H9 (cell line): ENCODE data around the gene CERS1. TPM values are rescaled to one million over a fixed set of nuclear protein-coding genes. Genes with fewer than 3 reads are reported as not detected.
A peak's percentile ranks its signal among the peaks of the same experiment; 100 is the strongest.

ENCODE experiments used
- DNase-seq: peaks from one replicate; pipeline ENCODE4 v3.0.0-alpha.2; 2017
- H2AFZ ChIP-seq: one replicate; pipeline ENCODE4 v1.6.1; 2013; ENCODE audit warnings: mild to moderate bottlenecking, low read length, control low read depth, moderate library complexity
- H2AK5ac ChIP-seq: 2 replicates; pipeline ENCODE4 v1.6.1; 2013; ENCODE audit warnings: low read length, control low read depth, mixed read lengths; ENCODE audit not compliant: insufficient read length
- H2BK120ac ChIP-seq: one replicate; pipeline ENCODE4 v1.6.1; 2013; ENCODE audit warnings: low read depth, mild to moderate bottlenecking, low read length, control low read depth, inconsistent platforms; ENCODE audit not compliant: poor library complexity, severe bottlenecking
- H2BK12ac ChIP-seq: 2 replicates; pipeline ENCODE4 v1.6.1; 2013; ENCODE audit warnings: low read length, control low read depth, mixed read lengths, low read depth; ENCODE audit not compliant: insufficient read length
- H2BK15ac ChIP-seq: 2 replicates; pipeline ENCODE4 v1.6.1; 2013; ENCODE audit warnings: low read depth, low read length, control low read depth
- H2BK20ac ChIP-seq: one replicate; pipeline ENCODE4 v1.6.1; 2013; ENCODE audit warnings: low read depth, mild to moderate bottlenecking, low read length, control low read depth, inconsistent platforms; ENCODE audit not compliant: poor library complexity, severe bottlenecking
- H2BK5ac ChIP-seq: 2 replicates; pipeline ENCODE4 v1.6.1; 2013; ENCODE audit warnings: low read length, control low read depth, mixed read lengths; ENCODE audit not compliant: insufficient read length
- H3K14ac ChIP-seq: 2 replicates; pipeline ENCODE4 v1.6.1; 2013; ENCODE audit warnings: low read length, control low read depth; ENCODE audit not compliant: insufficient read depth
- H3K18ac ChIP-seq: 2 replicates; pipeline ENCODE4 v1.6.1; 2013; ENCODE audit warnings: low read depth, mild to moderate bottlenecking, mixed read lengths, low read length, control low read depth; ENCODE audit not compliant: insufficient read length
- H3K23ac ChIP-seq: 2 replicates; pipeline ENCODE4 v1.6.1; 2013; ENCODE audit warnings: low read length, control low read depth, mixed read lengths, low read depth; ENCODE audit not compliant: insufficient read length
- H3K23me2 ChIP-seq: 2 replicates; pipeline ENCODE4 v1.6.1; 2013; ENCODE audit warnings: low read depth, mild to moderate bottlenecking, mixed read lengths, low read length, control low read depth; ENCODE audit not compliant: insufficient read length, poor library complexity, severe bottlenecking
- H3K27ac ChIP-seq: 2 replicates; pipeline ENCODE4 v1.5.1; 2013; ENCODE audit warnings: low read length, control low read depth, mixed read lengths, low read depth; ENCODE audit not compliant: insufficient read length
- H3K27me3 ChIP-seq: 2 replicates; pipeline ENCODE4 v1.6.1; 2013; ENCODE audit warnings: low read length, control low read depth, inconsistent platforms; ENCODE audit not compliant: insufficient read depth
- H3K4ac ChIP-seq: 2 replicates; pipeline ENCODE4 v1.6.1; 2013; ENCODE audit warnings: low read depth, mild to moderate bottlenecking, control low read depth, inconsistent platforms, low read length, moderate library complexity
- H3K4me1 ChIP-seq: 2 replicates; pipeline ENCODE4 v1.6.1; 2013; ENCODE audit warnings: low read length, control low read depth, inconsistent platforms; ENCODE audit not compliant: insufficient read depth
- H3K4me2 ChIP-seq: 2 replicates; pipeline ENCODE4 v1.6.1; 2013; ENCODE audit warnings: low read length, control low read depth, mixed read lengths; ENCODE audit not compliant: insufficient read length, insufficient read depth
- H3K56ac ChIP-seq: 2 replicates; pipeline ENCODE4 v1.6.1; 2013; ENCODE audit warnings: low read depth, mild to moderate bottlenecking, mixed read lengths, low read length, control low read depth; ENCODE audit not compliant: insufficient read length
- H3K79me1 ChIP-seq: 2 replicates; pipeline ENCODE4 v1.6.1; 2013; ENCODE audit warnings: low read depth, mild to moderate bottlenecking, moderate library complexity, low read length, control low read depth, inconsistent platforms; ENCODE audit not compliant: insufficient read depth, poor library complexity, severe bottlenecking
- H3K79me2 ChIP-seq: 2 replicates; pipeline ENCODE4 v1.6.1; 2013; ENCODE audit warnings: low read length, control low read depth, inconsistent platforms; ENCODE audit not compliant: insufficient read depth
- H3K9ac ChIP-seq: 2 replicates; pipeline ENCODE4 v1.6.1; 2013; ENCODE audit warnings: low read length, control low read depth, mixed read lengths; ENCODE audit not compliant: insufficient read length; ENCODE audit errors: extremely low read depth
- H3K9me3 ChIP-seq: one replicate; pipeline ENCODE4 v1.6.1; 2013; ENCODE audit warnings: low read depth, low read length, inconsistent platforms; ENCODE audit not compliant: control insufficient read depth
- H3T11ph ChIP-seq: one replicate; pipeline ENCODE4 v1.6.1; 2013; ENCODE audit warnings: mild to moderate bottlenecking, low read length, control low read depth, inconsistent platforms
- H4K20me1 ChIP-seq: one replicate; pipeline ENCODE4 v1.6.1; 2013; ENCODE audit not compliant: control insufficient read depth, insufficient read length, insufficient read depth
- H4K5ac ChIP-seq: 2 replicates; pipeline ENCODE4 v1.6.1; 2013; ENCODE audit warnings: low read depth, mild to moderate bottlenecking, mixed read lengths, low read length, control low read depth; ENCODE audit not compliant: insufficient read length
- H4K8ac ChIP-seq: replicated peaks from 2 replicates; pipeline ENCODE4 v1.6.1; 2013; ENCODE audit warnings: low read length, control low read depth, mixed read lengths, low read depth; ENCODE audit not compliant: insufficient read length
- H4K91ac ChIP-seq: 2 replicates; pipeline ENCODE4 v1.6.1; 2013; ENCODE audit warnings: low read depth, mild to moderate bottlenecking, moderate library complexity, mixed read lengths, low read length, control low read depth; ENCODE audit not compliant: insufficient read length
- H3K27ac Mint-ChIP-seq, 3 experiments: 2 replicates in 2 of 3; 3 replicates in 1 of 3; pipeline ENCODE4 v1.8.0; 2020 to 2021; ENCODE audit warnings: mixed read lengths in 3 of 3, mild to moderate bottlenecking in 1 of 3, moderate library complexity in 1 of 3
- H3K27me3 Mint-ChIP-seq: 2 replicates; pipeline ENCODE4 v1.8.0; 2021; ENCODE audit warnings: low read depth, mild to moderate bottlenecking, moderate library complexity, mixed read lengths
- H3K36me3 Mint-ChIP-seq, 3 experiments: 2 replicates in 2 of 3; 3 replicates in 1 of 3; pipeline ENCODE4 v1.8.0; 2020 to 2021; ENCODE audit warnings: low read depth in 3 of 3, mixed read lengths in 3 of 3; ENCODE audit not compliant: insufficient read depth in 1 of 3
- H3K4me1 Mint-ChIP-seq, 2 experiments: 2 replicates each; pipeline ENCODE4 v1.8.0; 2020; ENCODE audit warnings: mixed read lengths in 2 of 2
- H3K4me3 Mint-ChIP-seq, 2 experiments: 2 replicates in 1 of 2; 3 replicates in 1 of 2; pipeline ENCODE4 v1.8.0; 2020 to 2021; ENCODE audit warnings: mild to moderate bottlenecking in 2 of 2, mixed read lengths in 2 of 2, moderate library complexity in 1 of 2
- H3K9me3 Mint-ChIP-seq, 2 experiments: 2 replicates in 1 of 2; 3 replicates in 1 of 2; pipeline ENCODE4 v1.8.0; 2020; ENCODE audit warnings: mild to moderate bottlenecking in 2 of 2, mixed read lengths in 2 of 2, moderate library complexity in 1 of 2
- WGBS: extraction: QIAGEN DNeasy Blood & Tissue Kit; methylation state at CpG from one replicate; pipeline ENCODE4 v1.1.7; 2013; ENCODE audit warnings: missing lambda C conversion rate, low lambda C conversion rate, mixed read lengths; ENCODE audit not compliant: insufficient read length; ENCODE audit errors: extremely low coverage; 5-methylcytosine and 5-hydroxymethylcytosine counted together
- total RNA-seq: library from RNA; stranded (reverse); gene quantifications from 2 replicates; pipeline ENCODE4 v1.2.1, GENCODE V29; 2021
- TF ChIP-seq, protein P1 (sequence below): fragments of 200-600 bp; sonication (generic); conservative IDR thresholded peaks from 3 replicates; pipeline ENCODE4 v1.8.0; 2021; ENCODE audit warnings: antibody characterized with exemption, mild to moderate bottlenecking

The CERS1 gene
- total RNA-seq, 1 experiment from 2014 or later: 19.3 TPM

DNA sequence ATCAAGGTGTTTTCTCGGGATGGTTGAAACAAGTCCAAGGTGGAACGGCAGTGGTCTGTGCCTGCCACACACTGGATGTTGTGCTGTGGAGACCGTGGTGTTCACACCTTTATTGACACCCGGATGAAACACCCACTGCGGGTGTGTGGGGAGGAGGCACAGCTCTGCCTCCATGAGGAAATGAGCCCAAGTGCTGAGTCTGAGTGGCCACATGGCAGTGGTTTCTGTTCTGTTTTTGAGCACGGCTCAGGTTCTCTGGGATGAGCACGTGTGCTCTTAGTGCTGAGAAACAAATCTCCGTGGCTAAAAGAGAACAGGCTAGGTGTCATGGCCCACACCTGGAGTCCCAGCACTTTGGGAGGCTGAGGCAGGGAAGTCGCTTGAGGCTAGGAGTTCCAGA is 34.7 kb downstream of the CERS1 start:
- Mint-ChIP-seq H3K27me3 (no peaks in the 10 kb centered on the region), H3K4me3 (no peak overlapping the region), H3K27ac (peak overlapping the region in 1 of 3 experiments; percentile 74; a peak in 1 of 7 replicates), H3K36me3 (peaks cover 35 to 83% (median 83%) of the 10 kb centered on the region in 3 experiments), H3K4me1 (peaks cover 0 to 2% of the 10 kb centered on the region in 2 experiments; a peak in 1 of 4 replicates), H3K9me3 (no peaks in the 10 kb centered on the region)
- H3K9me3 ChIP-seq: no peaks in the 10 kb centered on the region
- TF ChIP-seq, protein P1, sequence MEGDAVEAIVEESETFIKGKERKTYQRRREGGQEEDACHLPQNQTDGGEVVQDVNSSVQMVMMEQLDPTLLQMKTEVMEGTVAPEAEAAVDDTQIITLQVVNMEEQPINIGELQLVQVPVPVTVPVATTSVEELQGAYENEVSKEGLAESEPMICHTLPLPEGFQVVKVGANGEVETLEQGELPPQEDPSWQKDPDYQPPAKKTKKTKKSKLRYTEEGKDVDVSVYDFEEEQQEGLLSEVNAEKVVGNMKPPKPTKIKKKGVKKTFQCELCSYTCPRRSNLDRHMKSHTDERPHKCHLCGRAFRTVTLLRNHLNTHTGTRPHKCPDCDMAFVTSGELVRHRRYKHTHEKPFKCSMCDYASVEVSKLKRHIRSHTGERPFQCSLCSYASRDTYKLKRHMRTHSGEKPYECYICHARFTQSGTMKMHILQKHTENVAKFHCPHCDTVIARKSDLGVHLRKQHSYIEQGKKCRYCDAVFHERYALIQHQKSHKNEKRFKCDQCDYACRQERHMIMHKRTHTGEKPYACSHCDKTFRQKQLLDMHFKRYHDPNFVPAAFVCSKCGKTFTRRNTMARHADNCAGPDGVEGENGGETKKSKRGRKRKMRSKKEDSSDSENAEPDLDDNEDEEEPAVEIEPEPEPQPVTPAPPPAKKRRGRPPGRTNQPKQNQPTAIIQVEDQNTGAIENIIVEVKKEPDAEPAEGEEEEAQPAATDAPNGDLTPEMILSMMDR: no peak
- H2AFZ ChIP-seq: no peak overlapping the region
- no peak overlapping the region for H3K27ac ChIP-seq
- no peaks in the 10 kb centered on the region for H3K4me1 ChIP-seq
- H4K5ac ChIP-seq: no peak overlapping the region
- H2AK5ac ChIP-seq: no peak overlapping the region
- no peak overlapping the region for H2BK15ac ChIP-seq
- no peaks in the 10 kb centered on the region for H3K79me2 ChIP-seq
- DNase-seq: no peak
- H3K23me2 ChIP-seq: no peaks in the 10 kb centered on the region
- H3K79me1 ChIP-seq: no peaks in the 10 kb centered on the region
- WGBS: no CpG with 5 or more reads among the region's 9 CpGs
- no peaks in the 10 kb centered on the region for H4K20me1 ChIP-seq
- no peak overlapping the region for H3K23ac ChIP-seq
- no peak overlapping the region for H3T11ph ChIP-seq
- no peak overlapping the region for H3K9ac ChIP-seq
- no peak overlapping the region for H4K8ac ChIP-seq
- H3K14ac ChIP-seq: no peak overlapping the region
- no peak overlapping the region for H2BK12ac ChIP-seq
- no peak overlapping the region for H4K91ac ChIP-seq
- H3K4me2 ChIP-seq: no peak overlapping the region
- no peaks in the 10 kb centered on the region for H3K27me3 ChIP-seq
- H2BK120ac ChIP-seq: no peak overlapping the region
- H3K18ac ChIP-seq: no peak overlapping the region
- H3K56ac ChIP-seq: no peak overlapping the region
- H2BK20ac ChIP-seq: no peak overlapping the region
- no peak overlapping the region for H3K4ac ChIP-seq
- no peak overlapping the region for H2BK5ac ChIP-seq
